ENCODE results near the gene USP13. TPM values are rescaled to one million over a fixed set of nuclear protein-coding genes. Genes with fewer than 3 reads are reported as not detected.

USP13 gene
- total RNA-seq, 2 donors from 2014 or later, result 4.3 to 6.6 TPM

- no peak overlapping the region for H3K9ac ChIP-seq (ENCODE audit: low read depth in 2 of 2, low read length in 2 of 2)
- H3K27ac ChIP-seq, result no peak overlapping the region
- DNase-seq, result no peak
- TF ChIP-seq, protein P1, sequence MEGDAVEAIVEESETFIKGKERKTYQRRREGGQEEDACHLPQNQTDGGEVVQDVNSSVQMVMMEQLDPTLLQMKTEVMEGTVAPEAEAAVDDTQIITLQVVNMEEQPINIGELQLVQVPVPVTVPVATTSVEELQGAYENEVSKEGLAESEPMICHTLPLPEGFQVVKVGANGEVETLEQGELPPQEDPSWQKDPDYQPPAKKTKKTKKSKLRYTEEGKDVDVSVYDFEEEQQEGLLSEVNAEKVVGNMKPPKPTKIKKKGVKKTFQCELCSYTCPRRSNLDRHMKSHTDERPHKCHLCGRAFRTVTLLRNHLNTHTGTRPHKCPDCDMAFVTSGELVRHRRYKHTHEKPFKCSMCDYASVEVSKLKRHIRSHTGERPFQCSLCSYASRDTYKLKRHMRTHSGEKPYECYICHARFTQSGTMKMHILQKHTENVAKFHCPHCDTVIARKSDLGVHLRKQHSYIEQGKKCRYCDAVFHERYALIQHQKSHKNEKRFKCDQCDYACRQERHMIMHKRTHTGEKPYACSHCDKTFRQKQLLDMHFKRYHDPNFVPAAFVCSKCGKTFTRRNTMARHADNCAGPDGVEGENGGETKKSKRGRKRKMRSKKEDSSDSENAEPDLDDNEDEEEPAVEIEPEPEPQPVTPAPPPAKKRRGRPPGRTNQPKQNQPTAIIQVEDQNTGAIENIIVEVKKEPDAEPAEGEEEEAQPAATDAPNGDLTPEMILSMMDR (IDR thresholded peaks at IDR 0.05), result no peak
- H3K9me3 ChIP-seq, result no peaks in the 10 kb centered on the region
- H3K4me3 ChIP-seq, result no peak overlapping the region
- H3K4me1 ChIP-seq, result no peaks in the 10 kb centered on the region
- H3K36me3 ChIP-seq, result no peaks in the 10 kb centered on the region
- no peaks in the 10 kb centered on the region for H3K27me3 ChIP-seq
- intact Hi-C loops (cut with DNase I), result no loop called here
These were observed 60.8 kb downstream of the USP13 start for GRCh38 chr3:179713643-179714090.

GRCh38 chr3:179715582-179715981, 62.7 kb downstream of the USP13 start:
- intact Hi-C loops (cut with DNase I), result no loop called here
- H3K36me3 ChIP-seq, result no peaks in the 10 kb centered on the region
- H3K27me3 ChIP-seq, result no peaks in the 10 kb centered on the region
- no peak for DNase-seq
- TF ChIP-seq, protein P1 (IDR thresholded peaks at IDR 0.05), result no peak
- H3K9me3 ChIP-seq, result no peaks in the 10 kb centered on the region
- H3K27ac ChIP-seq, result no peak overlapping the region
- H3K4me1 ChIP-seq, result no peaks in the 10 kb centered on the region
- no peak overlapping the region for H3K4me3 ChIP-seq
- no peak overlapping the region for H3K9ac ChIP-seq (ENCODE audit: low read depth in 2 of 2, low read length in 2 of 2)

DNA sequence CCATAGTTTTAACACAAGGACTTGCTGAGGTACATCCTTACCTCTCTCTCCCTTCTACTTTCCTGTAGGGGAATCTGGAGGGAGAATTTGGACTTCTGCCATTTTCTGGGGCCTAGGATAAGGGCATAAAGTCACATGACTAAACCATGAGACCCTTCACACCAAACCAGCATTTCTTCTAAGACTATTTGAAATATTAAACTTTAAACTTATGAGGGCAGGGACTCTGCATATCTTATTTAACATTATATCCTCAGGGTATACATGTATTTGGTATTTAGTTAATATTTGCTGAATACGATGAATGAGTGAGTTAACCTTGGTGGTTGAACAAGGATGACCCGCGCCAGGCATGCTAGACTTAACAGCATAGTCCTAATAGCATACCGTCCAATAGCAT, 63.4 kb downstream of the USP13 start:
- no peaks in the 10 kb centered on the region for H3K27me3 ChIP-seq
- no peaks in the 10 kb centered on the region for H3K4me1 ChIP-seq
- H3K4me3 ChIP-seq, result no peak overlapping the region
- no peak for DNase-seq
- intact Hi-C loops (cut with DNase I), result no loop called here
- H3K9ac ChIP-seq (ENCODE audit: low read depth in 2 of 2, low read length in 2 of 2), result no peak overlapping the region
- TF ChIP-seq, protein P1 (IDR thresholded peaks at IDR 0.05), result no peak
- H3K27ac ChIP-seq, result no peak overlapping the region
- H3K9me3 ChIP-seq, result no peaks in the 10 kb centered on the region
- H3K36me3 ChIP-seq, result no peaks in the 10 kb centered on the region

DNA sequence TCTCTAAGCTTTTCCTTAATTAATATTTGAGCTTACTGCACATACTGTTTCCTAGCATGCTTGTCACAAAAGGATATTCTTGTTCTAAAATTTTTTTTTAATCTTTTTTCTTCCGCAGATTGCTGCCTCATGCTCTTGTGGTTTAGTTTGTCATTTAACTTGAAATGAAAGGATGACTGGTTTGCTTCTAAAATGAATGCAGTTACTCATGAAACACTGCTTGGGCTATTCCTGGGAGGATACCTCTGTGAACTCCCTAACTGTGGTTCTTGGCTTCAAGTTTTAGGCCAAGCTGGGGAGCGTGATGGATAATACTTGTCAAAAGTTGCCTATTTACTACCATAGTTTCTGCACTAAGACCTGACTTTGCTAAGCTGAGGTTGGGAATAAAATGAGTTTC, 64.0 kb downstream of the USP13 start:
- TF ChIP-seq, protein P1 (IDR thresholded peaks at IDR 0.05), result no peak

GRCh38 chr3:179717219-179717618, 64.4 kb downstream of the USP13 start:
- no peak for DNase-seq
- TF ChIP-seq, protein P1 (IDR thresholded peaks at IDR 0.05), result no peak
- H3K4me3 ChIP-seq, result no peak overlapping the region
- H3K36me3 ChIP-seq, result no peaks in the 10 kb centered on the region
- no peak overlapping the region for H3K27ac ChIP-seq
- no peak overlapping the region for H3K9ac ChIP-seq (ENCODE audit: low read depth in 2 of 2, low read length in 2 of 2)
- intact Hi-C loops (cut with DNase I), result no loop called here
- H3K4me1 ChIP-seq, result no peaks in the 10 kb centered on the region
- no peaks in the 10 kb centered on the region for H3K27me3 ChIP-seq
- H3K9me3 ChIP-seq, result no peaks in the 10 kb centered on the region

More for the DNA sequence above, 64.0 kb downstream of the USP13 start:
- Histone ChIP-seq H3K9ac (ENCODE audit: low read depth in 2 of 2, low read length in 2 of 2) (no peak overlapping the region), H3K4me3 (no peak overlapping the region), H3K36me3 (no peaks in the 10 kb centered on the region), H3K27me3 (no peaks in the 10 kb centered on the region), H3K27ac (no peak overlapping the region), H3K9me3 (no peaks in the 10 kb centered on the region), H3K4me1 (no peaks in the 10 kb centered on the region)
- no peak for DNase-seq
- intact Hi-C loops (cut with DNase I), result no loop called here

Measured in colonic mucosa (tissue), 4 donors.